ENCODE data around the gene DAP. TPM values are rescaled to one million over a fixed set of nuclear protein-coding genes. Genes with fewer than 3 reads are reported as not detected.

Gene DAP
- total RNA-seq, 1 experiment from 2014 or later, result 47.2 TPM

DNA sequence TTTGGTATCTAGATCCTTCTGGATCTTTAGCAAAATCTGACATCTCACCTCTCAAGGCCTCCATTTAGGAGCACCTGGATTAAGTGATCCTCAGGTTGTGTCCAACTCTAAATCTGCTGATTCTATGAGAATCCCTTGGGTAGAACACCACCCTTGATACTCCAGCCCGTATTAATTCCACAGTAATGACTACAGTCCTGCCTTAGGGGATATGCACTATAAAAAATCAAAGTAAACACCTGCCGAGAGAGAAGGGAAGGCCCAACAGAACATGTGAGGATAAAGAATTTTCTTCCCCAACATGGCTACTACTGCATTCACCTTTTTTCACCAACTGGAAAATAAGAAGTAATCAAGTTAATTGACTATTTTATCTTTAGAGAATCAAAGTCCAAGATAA lies 27.6 kb downstream of the DAP start:
- no peaks in the 10 kb centered on the region for H3K27me3 Mint-ChIP-seq (ENCODE audit: low read depth)
- Histone ChIP-seq H2BK5ac (ENCODE audit: insufficient read length, low read length) (no peak overlapping the region), H3K9me3 (ENCODE audit: control insufficient read depth, low read depth, low read length) (no peaks in the 10 kb centered on the region), H3K4me2 (ENCODE audit: insufficient read depth, insufficient read length, low read length) (no peak overlapping the region), H3K79me2 (ENCODE audit: insufficient read depth, low read length) (no peaks in the 10 kb centered on the region), H2BK15ac (ENCODE audit: low read depth, low read length) (no peak overlapping the region), H3K56ac (ENCODE audit: insufficient read length, low read depth, low read length) (no peak overlapping the region), H4K91ac (ENCODE audit: insufficient read length, low read depth, low read length) (no peak overlapping the region), H3K27me3 (ENCODE audit: insufficient read depth, low read length) (no peaks in the 10 kb centered on the region), H3K4me1 (ENCODE audit: insufficient read depth, low read length) (no peaks in the 10 kb centered on the region), H3K27ac (ENCODE audit: insufficient read length, low read depth, low read length) (no peak overlapping the region), H2BK12ac (ENCODE audit: insufficient read length, low read depth, low read length) (no peak overlapping the region), H3K23me2 (ENCODE audit: insufficient read length, low read depth, low read length, poor library complexity, severe bottlenecking) (no peaks in the 10 kb centered on the region), H3K4ac (ENCODE audit: low read depth, low read length) (no peak overlapping the region), H2BK20ac (ENCODE audit: low read depth, low read length, poor library complexity, severe bottlenecking) (no peak overlapping the region), H4K5ac (ENCODE audit: insufficient read length, low read depth, low read length) (no peak overlapping the region), H2AK5ac (ENCODE audit: insufficient read length, low read length) (no peak overlapping the region), H2BK120ac (ENCODE audit: low read depth, low read length, poor library complexity, severe bottlenecking) (no peak overlapping the region), H2AFZ (ENCODE audit: low read length) (no peak overlapping the region), H3K9ac (ENCODE audit: extremely low read depth, insufficient read length, low read length) (no peak overlapping the region), H3K23ac (ENCODE audit: insufficient read length, low read depth, low read length) (no peak overlapping the region), H4K20me1 (ENCODE audit: control insufficient read depth, insufficient read depth, insufficient read length) (no peaks in the 10 kb centered on the region), H3T11ph (ENCODE audit: low read length) (no peak overlapping the region), H3K18ac (ENCODE audit: insufficient read length, low read depth, low read length) (no peak overlapping the region), H4K8ac (replicated peaks; ENCODE audit: insufficient read length, low read depth, low read length) (no peak overlapping the region), H3K14ac (ENCODE audit: insufficient read depth, low read length) (no peak overlapping the region), H3K79me1 (ENCODE audit: insufficient read depth, low read depth, low read length, poor library complexity, severe bottlenecking) (no peaks in the 10 kb centered on the region)
- peaks cover 13 to 27% (median 18%) of the 10 kb centered on the region in 3 experiments for H3K36me3 Mint-ChIP-seq (ENCODE audit: insufficient read depth in 1 of 3, low read depth in 3 of 3)
- no peak for DNase-seq
- H3K27ac Mint-ChIP-seq, result no peak overlapping the region
- peaks cover 0 to 6% of the 10 kb centered on the region in 2 experiments; a peak in 1 of 4 replicates for H3K4me1 Mint-ChIP-seq
- H3K4me3 Mint-ChIP-seq, result no peak overlapping the region
- peaks cover 0 to 2% of the 10 kb centered on the region in 2 experiments; a peak in 2 of 5 replicates for H3K9me3 Mint-ChIP-seq
- no CpG with 5 or more reads among the region's 2 CpGs for WGBS (ENCODE audit: extremely low coverage, insufficient read length, low lambda C conversion rate)
- no peak for TF ChIP-seq CTCF (conservative IDR thresholded peaks at IDR 0.05)

All from H9 (cell line).